ENCODE measurements around the gene CIZ1. TPM values are rescaled to one million over a fixed set of nuclear protein-coding genes. Genes with fewer than 3 reads are reported as not detected.

Gene CIZ1
- total RNA-seq, 1 donor from 2014 or later, result 101 TPM

DNA sequence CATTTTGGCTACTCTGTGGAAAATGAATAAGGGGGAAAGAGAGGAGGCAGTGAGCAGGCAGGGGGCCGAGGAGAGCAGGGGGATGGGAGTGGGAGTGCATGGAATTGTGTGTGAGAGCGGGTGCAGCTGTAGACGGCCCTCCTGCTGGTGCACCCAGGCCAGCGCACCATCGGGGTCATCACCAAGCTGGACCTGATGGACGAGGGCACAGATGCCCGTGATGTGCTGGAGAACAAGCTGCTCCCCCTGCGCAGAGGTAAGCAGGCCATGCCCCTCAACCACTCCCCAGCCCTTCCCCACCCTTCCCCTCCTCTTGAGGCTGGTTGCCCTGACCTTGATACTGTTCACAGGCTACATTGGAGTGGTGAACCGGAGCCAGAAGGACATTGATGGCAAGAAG lies 28.5 kb upstream of the CIZ1 start:
- no peak overlapping the region for H3K4me3 ChIP-seq
- peaks cover 0 to 25% of the 10 kb centered on the region in 2 donors for H3K36me3 ChIP-seq
- H3K27me3 ChIP-seq, result no peaks in the 10 kb centered on the region
- DNase-seq (ENCODE audit: extremely low spot score in 2 of 2), result no peak
- peak overlapping the region; percentile 89 for H3K27ac ChIP-seq
- intact Hi-C loops (cut with DNase I), result no loop called here
- TF ChIP-seq POLR2AphosphoS5 (IDR thresholded peaks at IDR 0.05; ENCODE audit: insufficient read depth in 1 of 2, low read depth in 1 of 2) (no peak), POLR2A (IDR thresholded peaks at IDR 0.05) (no peak)
- TF ChIP-seq, protein P1, sequence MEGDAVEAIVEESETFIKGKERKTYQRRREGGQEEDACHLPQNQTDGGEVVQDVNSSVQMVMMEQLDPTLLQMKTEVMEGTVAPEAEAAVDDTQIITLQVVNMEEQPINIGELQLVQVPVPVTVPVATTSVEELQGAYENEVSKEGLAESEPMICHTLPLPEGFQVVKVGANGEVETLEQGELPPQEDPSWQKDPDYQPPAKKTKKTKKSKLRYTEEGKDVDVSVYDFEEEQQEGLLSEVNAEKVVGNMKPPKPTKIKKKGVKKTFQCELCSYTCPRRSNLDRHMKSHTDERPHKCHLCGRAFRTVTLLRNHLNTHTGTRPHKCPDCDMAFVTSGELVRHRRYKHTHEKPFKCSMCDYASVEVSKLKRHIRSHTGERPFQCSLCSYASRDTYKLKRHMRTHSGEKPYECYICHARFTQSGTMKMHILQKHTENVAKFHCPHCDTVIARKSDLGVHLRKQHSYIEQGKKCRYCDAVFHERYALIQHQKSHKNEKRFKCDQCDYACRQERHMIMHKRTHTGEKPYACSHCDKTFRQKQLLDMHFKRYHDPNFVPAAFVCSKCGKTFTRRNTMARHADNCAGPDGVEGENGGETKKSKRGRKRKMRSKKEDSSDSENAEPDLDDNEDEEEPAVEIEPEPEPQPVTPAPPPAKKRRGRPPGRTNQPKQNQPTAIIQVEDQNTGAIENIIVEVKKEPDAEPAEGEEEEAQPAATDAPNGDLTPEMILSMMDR (IDR thresholded peaks at IDR 0.05), result no peak
- no peaks in the 10 kb centered on the region for H3K9me3 ChIP-seq
- peaks cover 38% of the 10 kb centered on the region for H3K4me1 ChIP-seq

DNA sequence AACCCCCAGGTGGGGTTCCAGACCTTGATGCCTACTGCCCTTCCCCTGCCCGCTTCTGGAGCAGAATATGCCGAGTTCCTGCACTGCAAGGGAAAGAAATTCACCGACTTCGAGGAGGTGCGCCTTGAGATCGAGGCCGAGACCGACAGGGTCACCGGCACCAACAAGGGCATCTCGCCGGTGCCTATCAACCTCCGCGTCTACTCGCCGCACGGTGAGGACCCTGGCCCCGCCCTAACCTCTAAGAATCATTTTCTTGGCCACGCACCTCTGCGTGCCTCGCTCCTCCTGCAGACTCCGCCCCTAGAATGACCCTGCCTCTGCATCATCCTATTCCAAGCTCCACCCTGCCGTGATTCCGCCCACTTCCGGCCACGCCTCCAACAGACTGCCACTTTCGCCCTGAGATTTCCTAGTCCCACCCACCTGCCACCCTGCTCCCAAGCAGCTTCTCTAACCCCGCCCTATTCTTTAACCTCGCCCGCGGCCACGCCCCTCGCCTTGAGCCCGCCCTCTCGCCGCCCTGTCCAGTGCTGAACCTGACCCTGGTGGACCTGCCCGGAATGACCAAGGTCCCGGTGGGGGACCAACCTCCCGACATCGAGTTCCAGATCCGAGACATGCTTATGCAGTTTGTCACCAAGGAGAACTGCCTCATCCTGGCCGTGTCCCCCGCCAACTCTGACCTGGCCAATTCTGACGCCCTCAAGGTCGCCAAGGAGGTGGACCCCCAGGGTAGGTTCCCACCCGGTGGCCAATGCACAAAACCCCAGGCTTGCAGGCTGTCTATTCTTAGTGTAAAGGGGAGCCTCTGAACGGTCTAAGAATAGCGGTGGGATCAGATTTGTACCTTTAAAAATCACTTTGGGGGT lies 27.4 kb upstream of the CIZ1 start:
- H3K4me3 ChIP-seq, result peak overlapping the region; percentile 19 to 27
- intact Hi-C loops (cut with DNase I), result no loop called here

DNA sequence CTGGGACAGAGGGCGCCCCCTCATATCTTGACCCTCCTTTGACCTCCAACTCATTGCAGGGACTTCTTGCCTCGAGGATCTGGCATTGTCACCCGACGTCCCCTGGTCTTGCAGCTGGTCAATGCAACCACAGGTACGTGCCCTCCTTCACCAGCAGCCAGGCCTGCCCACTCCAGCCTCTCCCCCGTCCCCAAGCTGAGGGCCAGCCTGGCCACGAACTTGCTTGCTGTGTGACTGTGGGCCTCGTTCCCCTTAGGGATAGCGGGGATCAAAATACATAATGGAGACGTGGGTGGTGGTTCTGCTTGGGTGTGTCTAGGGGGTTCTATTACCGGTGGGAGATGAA lies 26.8 kb upstream of the CIZ1 start:
- DNase-seq (ENCODE audit: extremely low spot score in 2 of 2), result no peak
- no peaks in the 10 kb centered on the region for H3K9me3 ChIP-seq
- peaks cover 0 to 20% of the 10 kb centered on the region in 2 donors for H3K36me3 ChIP-seq
- intact Hi-C loops (cut with DNase I), result no loop called here
- TF ChIP-seq, protein P1 (IDR thresholded peaks at IDR 0.05), result no peak
- TF ChIP-seq POLR2AphosphoS5 (IDR thresholded peaks at IDR 0.05; ENCODE audit: insufficient read depth in 1 of 2, low read depth in 1 of 2), result no peak
- H3K4me1 ChIP-seq, result peaks cover 45% of the 10 kb centered on the region
- peak overlapping the region; percentile 89 for H3K27ac ChIP-seq
- H3K4me3 ChIP-seq, result peak overlapping the region; percentile 19 to 27
- H3K27me3 ChIP-seq, result no peaks in the 10 kb centered on the region

More for the DNA sequence above, 27.4 kb upstream of the CIZ1 start:
- Histone ChIP-seq H3K27ac (peak overlapping the region; percentile 89), H3K9me3 (no peaks in the 10 kb centered on the region), H3K36me3 (peaks cover 0 to 25% of the 10 kb centered on the region in 2 donors), H3K4me1 (peaks cover 45% of the 10 kb centered on the region), H3K27me3 (no peaks in the 10 kb centered on the region)
- DNase-seq (ENCODE audit: extremely low spot score in 2 of 2), result no peak
- no peak for TF ChIP-seq POLR2A (IDR thresholded peaks at IDR 0.05)
- peak; percentile 59 to 67 for TF ChIP-seq POLR2AphosphoS5 (IDR thresholded peaks at IDR 0.05; ENCODE audit: insufficient read depth in 1 of 2, low read depth in 1 of 2)

GRCh38 chr9:128216781-128217553 lies 25.6 kb upstream of the CIZ1 start:
- intact Hi-C loops (cut with DNase I), result no loop called here
- Histone ChIP-seq H3K9me3 (no peaks in the 10 kb centered on the region), H3K4me3 (no peak overlapping the region), H3K27ac (peak overlapping the region; percentile 89), H3K4me1 (peaks cover 47% of the 10 kb centered on the region), H3K36me3 (peaks cover 0 to 14% of the 10 kb centered on the region in 2 donors), H3K27me3 (no peaks in the 10 kb centered on the region)
- TF ChIP-seq, protein P1 (IDR thresholded peaks at IDR 0.05), result no peak
- TF ChIP-seq POLR2A (IDR thresholded peaks at IDR 0.05) (no peak), POLR2AphosphoS5 (IDR thresholded peaks at IDR 0.05; ENCODE audit: insufficient read depth in 1 of 2, low read depth in 1 of 2) (no peak)
- DNase-seq (ENCODE audit: extremely low spot score in 2 of 2), result no peak

DNA sequence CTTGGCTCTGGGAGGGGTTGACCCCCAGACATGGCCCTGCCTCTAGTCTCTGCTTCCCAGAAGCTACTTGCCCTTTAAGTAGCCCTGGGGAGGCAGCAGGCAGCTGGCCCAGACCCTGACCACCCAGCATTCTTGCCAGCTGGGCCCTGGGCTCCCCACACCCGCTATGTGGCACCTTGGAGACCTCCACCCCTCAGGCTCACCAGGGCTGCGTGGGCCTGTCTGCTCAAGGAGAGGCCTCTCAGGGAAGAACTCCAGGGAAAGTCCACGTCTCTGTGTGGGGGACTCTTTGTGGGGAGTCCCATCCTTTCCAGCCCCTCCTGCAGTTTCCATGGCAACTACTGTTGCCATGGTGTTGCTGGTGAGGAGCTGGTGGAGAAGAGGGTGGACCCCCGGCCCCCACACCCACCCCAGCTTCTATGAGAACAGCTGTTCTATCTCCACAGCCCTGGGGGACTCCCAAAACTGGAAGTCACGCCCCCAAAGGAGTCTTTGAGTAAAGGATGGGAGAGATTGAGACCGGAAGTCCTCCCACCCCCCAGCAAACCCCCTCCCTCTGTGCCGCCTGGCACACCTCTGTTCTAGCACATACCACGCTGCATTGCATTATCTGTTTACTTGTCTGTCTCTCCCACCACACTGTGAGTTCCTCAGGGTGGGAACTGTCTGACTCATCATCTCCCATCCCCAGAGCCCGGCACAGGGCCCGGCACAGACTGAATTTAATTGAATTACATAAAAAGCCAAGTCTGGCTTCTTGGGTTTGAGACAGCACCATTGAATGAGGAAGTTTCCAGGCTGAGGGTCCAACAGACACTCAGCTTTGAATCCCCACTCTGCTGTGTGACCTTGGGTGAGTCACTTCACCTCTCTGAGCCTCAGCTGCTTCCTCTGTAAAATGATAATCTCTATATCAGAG lies 24.4 kb upstream of the CIZ1 start:
- DNase-seq (ENCODE audit: extremely low spot score in 2 of 2), result peak in 1 of 2 donors; percentile 96
- TF ChIP-seq POLR2AphosphoS5 (IDR thresholded peaks at IDR 0.05; ENCODE audit: insufficient read depth in 1 of 2, low read depth in 1 of 2), result peak; percentile 38 to 44
- no peak for TF ChIP-seq POLR2A (IDR thresholded peaks at IDR 0.05)
- H3K27ac ChIP-seq, result peak overlapping the region; percentile 89
- H3K36me3 ChIP-seq, result peaks cover 0 to 11% of the 10 kb centered on the region in 2 donors
- no peaks in the 10 kb centered on the region for H3K27me3 ChIP-seq
- peaks cover 56% of the 10 kb centered on the region for H3K4me1 ChIP-seq
- no peaks in the 10 kb centered on the region for H3K9me3 ChIP-seq
- intact Hi-C loops (cut with DNase I), result no loop called here
- no peak overlapping the region for H3K4me3 ChIP-seq

Data from vagina (tissue), 2 donors.